ENCODE data around the gene PPP2R3A. TPM values are rescaled to one million over a fixed set of nuclear protein-coding genes. Genes with fewer than 3 reads are reported as not detected.

Gene PPP2R3A, protein sequence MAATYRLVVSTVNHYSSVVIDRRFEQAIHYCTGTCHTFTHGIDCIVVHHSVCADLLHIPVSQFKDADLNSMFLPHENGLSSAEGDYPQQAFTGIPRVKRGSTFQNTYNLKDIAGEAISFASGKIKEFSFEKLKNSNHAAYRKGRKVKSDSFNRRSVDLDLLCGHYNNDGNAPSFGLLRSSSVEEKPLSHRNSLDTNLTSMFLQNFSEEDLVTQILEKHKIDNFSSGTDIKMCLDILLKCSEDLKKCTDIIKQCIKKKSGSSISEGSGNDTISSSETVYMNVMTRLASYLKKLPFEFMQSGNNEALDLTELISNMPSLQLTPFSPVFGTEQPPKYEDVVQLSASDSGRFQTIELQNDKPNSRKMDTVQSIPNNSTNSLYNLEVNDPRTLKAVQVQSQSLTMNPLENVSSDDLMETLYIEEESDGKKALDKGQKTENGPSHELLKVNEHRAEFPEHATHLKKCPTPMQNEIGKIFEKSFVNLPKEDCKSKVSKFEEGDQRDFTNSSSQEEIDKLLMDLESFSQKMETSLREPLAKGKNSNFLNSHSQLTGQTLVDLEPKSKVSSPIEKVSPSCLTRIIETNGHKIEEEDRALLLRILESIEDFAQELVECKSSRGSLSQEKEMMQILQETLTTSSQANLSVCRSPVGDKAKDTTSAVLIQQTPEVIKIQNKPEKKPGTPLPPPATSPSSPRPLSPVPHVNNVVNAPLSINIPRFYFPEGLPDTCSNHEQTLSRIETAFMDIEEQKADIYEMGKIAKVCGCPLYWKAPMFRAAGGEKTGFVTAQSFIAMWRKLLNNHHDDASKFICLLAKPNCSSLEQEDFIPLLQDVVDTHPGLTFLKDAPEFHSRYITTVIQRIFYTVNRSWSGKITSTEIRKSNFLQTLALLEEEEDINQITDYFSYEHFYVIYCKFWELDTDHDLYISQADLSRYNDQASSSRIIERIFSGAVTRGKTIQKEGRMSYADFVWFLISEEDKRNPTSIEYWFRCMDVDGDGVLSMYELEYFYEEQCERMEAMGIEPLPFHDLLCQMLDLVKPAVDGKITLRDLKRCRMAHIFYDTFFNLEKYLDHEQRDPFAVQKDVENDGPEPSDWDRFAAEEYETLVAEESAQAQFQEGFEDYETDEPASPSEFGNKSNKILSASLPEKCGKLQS (N-terminal part only)
- total RNA-seq (2014; rRNA removed; shearing (Covaris generic)) = 14.6 and 17.4 TPM in 2 replicates

DNA sequence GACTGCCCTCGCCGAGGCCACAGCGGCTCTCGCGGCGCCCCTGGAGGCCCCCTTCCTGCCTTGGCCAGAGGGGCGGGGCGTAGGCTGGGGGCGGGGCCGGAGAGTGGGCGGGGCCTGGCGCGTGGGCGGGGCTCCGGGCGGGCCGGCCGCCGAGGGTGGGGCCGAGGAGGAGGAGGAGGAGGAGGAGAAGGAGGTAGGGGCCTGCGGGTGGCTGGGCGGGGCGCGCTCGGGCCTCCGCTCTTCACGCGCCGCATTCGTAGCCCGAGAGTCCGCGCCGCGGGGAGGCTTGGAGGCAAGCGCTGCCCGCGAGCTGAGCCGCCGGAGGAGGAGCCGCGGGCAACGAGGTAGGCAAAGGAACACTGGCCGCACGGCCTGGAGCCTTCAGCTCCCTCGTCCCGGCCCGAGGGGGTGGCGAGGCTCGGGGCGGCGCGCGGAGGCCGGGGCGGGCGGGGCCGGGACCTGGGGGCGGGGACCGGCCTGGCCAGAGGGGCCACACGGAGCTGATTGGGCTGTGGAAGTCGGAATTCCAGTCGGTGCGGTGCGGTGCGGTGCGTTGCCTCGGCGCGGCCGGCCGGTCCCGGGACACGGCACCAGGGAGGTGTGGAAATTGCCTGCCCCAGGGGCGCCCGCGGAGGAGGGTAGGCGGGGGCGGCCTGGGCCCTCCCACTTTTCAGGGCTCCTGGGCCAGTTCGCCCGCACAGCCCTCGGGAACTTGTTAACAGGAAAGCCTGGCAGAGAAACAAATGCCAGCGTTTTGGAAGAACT lies at the start of gene PPP2R3A:
Gene PPP2R3A (plus strand): TSS at position 223 of the 765 bp plus-strand sequence. CDS start 35,771 bp downstream, outside the sequence.

DNA sequence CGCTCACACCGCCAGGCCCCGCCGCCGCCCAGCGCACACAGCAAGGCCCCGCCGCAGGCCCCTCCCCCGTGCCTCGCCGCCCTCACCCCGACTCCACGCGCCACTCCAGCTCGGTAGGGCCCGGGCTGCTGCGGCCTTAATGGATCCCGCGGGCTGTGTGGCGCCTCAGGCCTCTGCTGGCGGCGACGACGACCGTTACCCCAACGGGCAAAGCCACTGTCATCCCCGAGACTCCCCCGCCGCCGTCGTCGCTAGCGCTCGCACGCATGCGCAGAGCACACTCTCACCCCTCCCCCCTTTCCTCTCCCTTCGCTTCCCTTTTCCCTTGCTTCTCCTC lies 230.5 kb downstream of the PPP2R3A start, which contains the start of gene MSL2:
Gene MSL2 (minus strand): TSS at position 272 of the 337 bp plus-strand sequence. CDS start 1,222 bp downstream, outside the sequence.

Small RNA genes lying within 50 kb of the gene (small RNA-seq; reads per million reads assigned to genes)
- not detected for gene AC092989.1

Other genes with a start within 250 kb of the PPP2R3A start
- 9.3 and 12.1 TPM in 2 replicates for gene MSL2, start 230.6 kb downstream of the PPP2R3A start, total RNA-seq (2014; rRNA removed; shearing (Covaris generic))

All from A375 (cell line).